NOMO-1 treated with dmso at 0.1 percent for 144 hours (cell line): Measurements from ENCODE around the gene ZNF385D.

Experiments
- DNase-seq: peaks from one replicate; lab custom pipeline; 2025; ENCODE audit not compliant: unreplicated experiment; lab: John Stamatoyannopoulos, UW

Gene ZNF385D

GRCh38 chr3:21750080-21750696, 822 bp downstream of the ZNF385D start:
- no peak for DNase-seq

DNA sequence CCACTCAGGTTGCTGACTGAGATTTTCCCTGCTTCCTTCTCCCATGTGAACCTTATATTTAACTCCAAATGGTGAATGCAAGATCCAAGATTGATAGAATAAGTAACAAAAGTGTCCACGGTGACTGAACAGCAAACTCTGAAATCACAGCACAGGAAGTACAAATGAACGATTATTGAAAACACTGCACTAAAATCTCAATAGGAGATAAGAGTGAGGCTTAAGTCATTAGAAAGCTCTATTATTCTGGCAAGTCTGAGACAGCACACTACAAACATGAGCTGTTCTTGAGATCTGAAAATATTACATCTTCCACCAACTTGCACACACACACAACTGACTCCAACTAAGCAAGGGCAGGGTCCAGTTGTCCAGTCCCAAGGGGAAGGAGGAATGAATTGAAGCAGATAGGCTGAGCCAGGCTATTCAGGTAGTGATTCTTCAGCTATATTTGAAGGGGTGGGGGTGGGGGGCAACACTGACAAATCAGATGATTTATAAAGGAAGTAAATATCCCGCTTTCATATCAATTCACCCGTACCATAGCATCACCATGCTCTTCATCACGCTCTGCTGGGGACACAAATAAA, 2.9 kb downstream of the ZNF385D start:
- DNase-seq, result no peak

DNA sequence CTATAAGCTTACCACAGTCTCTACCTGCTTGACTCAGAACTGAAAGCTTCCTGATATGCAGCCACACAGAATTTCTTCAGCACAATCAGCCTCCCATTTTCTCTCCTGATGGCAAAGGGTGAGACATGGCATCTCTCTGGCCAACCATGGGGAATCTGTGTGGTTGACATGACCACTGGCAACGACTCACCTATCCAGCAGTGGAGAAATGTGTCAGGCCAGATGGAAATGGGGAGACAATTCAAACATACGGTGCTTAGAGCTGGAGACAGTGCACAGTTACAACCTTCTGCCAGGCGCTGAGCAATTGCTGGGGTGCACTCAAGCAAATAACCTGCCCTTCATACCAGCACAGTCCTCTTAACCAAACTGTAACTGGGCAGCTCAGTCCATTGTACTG, 3.6 kb downstream of the ZNF385D start:
- no peak for DNase-seq

GRCh38 chr3:21745966-21746365, 5.0 kb downstream of the ZNF385D start:
- no peak for DNase-seq

- no peak for DNase-seq
Measured at GRCh38 chr3:21744793-21745192, 6.2 kb downstream of the ZNF385D start.

DNA sequence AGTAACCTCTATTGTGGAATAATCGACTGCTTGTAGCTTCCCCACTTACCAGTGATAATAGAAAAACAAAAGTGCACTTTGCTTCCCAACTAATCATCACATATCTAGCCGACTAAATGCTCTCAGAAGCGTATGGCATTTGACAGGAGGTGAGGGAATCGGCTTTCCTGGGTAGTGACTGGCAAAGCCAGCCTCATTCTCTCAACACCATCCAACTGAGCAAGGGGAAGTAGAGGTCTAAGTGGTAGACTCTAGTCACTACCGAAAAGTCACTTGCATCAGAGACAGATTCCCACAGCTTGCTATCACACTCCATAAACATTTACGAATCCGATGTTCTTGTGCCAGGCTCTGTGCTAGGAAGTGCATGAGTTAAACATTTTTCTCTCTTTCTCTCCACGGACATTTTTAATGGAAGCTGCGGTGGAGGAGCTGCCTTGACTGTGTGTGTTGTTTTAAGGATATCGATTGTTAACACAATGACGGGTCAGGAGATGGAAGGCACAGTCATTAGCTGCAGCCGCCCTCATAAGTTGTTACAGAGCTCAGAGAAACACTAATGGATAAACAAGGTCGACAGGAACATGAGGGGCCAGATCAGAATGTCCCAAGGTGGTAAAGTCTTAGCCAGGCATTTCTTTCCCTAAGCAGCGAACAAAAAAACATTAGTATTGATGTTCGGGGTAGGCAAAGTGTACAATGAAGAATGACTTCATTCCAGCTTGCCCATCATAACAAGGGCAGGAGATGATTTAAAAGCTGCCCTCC, 11.9 kb downstream of the ZNF385D start:
- no peak for DNase-seq

- no peak for DNase-seq
Measured at GRCh38 chr3:21738283-21738682, 12.7 kb downstream of the ZNF385D start.

DNA sequence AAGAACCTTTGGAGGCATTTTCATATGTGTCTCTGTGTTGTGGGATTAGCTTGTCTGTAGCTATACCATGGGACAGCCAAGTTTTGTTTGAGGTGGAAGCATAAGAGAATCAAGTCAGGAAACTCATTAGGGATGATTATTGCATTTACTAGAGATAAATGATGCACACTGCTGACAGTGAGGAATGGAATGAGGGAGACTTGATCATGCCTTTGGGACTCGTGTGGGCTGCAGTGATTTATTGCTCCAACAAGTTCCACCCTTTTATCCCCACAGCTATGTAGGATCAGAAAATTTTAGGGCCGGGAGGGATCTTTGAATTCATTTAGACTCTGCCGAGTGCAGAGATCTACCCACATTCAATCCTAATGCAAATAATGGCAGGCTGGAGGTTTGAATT, 16.3 kb downstream of the ZNF385D start:
- DNase-seq, result no peak

DNA sequence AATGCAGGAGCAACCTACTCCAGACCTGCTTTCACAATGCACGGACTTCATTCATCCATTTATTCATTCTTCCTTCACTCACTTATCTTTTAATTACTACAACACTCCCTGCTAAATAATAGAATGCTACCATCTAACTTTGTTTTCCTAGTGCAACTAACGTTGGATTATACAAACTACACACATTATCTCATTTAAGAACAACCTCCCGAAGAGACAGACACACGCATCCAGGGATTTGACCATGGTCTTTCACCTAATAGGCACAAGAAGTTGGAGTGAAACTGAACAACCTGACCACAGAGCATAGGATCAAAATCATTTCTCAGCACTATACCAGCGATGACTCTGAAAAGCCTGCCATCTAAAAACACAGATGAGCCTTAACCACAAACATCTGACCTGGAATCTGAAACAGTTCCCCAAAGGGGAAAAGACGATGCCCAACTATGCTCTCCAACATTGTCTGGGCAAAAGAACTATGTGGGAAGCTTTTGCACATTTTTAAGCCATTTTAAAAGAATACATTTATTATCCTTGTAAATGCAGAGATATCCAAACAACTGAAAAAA, 21.0 kb downstream of the ZNF385D start:
- no peak for DNase-seq

DNA sequence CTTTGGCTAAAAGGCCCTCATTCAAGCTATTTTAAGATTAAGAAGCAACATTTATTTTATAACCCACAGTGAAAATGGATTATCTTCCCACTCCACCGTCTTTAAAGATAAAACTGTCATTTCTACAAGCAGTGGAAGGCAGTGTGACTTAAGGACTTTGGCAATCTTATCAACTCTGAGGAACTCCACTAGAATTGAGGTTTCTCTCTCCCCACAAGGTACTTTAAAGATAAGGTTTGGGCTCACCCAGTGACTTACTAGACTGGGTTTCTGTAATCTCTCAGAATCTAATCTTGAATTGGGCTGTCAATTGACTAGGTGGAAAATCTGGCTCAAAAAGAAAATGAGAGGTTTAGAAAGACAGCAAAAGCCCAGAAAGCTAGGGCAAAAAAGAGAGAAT, 21.7 kb downstream of the ZNF385D start:
- DNase-seq, result no peak

DNA sequence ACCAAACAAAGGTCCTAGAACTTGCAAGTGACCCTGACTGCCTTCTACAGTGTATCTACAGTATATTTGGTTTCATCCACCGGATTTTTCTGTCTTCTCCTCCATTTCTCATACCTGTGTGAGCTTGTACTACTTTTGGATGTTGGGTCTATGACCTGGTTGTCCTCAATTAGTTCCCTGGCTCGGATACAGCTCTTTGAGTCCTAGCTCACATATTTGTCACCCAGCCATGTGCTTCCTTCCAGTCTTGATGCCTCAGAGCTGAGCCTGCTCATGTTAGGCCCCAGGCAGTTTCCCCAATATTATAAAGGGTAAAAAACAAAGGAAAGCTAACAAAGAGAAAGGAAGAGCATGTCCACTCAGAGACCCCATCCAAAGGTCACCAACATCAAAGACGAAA, 28.2 kb downstream of the ZNF385D start:
- DNase-seq, result no peak

GRCh38 chr3:21722301-21722700, 28.7 kb downstream of the ZNF385D start:
- DNase-seq, result no peak

DNA sequence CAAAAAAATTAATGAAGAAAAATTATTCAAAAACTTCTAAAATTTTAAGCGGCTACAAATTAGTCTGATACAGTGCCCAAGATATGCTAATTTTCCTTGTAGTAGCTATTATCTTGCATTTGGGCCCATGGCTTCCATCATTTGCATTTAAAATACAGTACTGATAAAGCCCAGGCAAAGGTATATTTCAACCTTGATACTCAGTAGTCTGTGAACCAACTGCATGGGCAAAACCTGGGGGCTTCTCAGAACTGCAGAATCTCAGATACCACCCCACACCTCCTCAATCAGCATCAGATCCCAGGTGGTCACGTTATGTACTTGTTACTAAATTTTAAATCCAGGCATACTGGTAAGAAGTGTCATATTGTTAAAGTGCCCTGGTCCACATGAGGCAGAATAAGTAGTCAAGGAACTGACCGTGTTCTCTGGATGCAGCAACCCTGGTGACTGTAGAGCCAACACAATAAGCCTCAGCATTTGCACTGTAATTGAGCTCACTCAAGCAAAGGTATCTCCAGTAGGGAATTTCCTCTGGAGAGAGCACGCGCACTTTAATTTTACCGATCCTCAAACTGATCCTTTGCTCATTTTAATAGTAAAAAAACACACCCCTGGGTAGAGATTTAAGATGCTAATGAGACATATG, 31.9 kb downstream of the ZNF385D start:
- DNase-seq, result no peak

DNA sequence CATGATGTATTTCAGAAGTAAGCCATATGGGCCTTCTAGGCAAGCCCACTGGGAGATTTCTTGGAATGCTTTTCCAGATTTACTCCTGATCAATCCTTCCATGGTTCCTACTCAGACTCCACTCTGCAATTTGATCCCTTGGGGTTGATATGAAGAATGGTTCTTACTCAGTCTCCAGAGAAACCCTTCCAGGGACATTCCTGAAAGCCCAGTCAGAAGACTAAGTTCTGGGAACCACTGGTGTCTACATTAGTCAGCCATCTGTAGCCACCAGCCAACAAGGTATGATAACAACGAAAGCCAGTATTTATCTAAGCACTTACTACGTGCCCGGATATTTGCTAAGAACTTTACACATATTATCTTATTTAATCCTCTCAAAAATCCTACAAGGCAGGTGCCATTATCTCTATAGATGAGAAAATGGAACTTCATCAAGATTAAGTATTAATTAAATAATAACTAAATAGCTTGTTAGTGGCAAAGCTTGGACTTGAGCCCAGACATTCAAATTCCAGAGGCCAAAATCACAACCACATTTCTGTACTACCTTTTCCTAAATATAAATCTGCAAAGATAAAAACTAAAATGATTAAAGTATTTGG, 32.7 kb downstream of the ZNF385D start:
- no peak for DNase-seq

- DNase-seq, result no peak
Measured at GRCh38 chr3:21715662-21716061, 35.3 kb downstream of the ZNF385D start.

DNA sequence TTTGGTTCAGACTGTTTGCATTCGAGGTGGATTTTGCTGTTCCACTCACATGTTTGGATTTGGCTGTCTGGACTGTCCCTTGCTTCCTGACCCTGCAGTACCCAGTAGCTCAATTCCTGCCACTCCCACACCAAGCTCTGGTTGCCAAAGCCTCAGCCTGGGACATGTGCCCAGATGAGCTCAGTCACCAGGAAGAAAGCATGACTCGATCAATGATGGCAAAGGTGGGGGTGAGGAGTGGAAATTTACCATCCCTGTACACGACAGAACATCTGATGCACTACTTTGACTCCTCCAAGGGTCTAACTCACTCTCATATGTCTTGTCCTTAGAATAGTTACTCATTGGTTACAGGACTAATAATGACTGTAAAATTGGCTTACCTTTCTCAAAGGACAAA, 45.2 kb downstream of the ZNF385D start:
- no peak for DNase-seq

DNA sequence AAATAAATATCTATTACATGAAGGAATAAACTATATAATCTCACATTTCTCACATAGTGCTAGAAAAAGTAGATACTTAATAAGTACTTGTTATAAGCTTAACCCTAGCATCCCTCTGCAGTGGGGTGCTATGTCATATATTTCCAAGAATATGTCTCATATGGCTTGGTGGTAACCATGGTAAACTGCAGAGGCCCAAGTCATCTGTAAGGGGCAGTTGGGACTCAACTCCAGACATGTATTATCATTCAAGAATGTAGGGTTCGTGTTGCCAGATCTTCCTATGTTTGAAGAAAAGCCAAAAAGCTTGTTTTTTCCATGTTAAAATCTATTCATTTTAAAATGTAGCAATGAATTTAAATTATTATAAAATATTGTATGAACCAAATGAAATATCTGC, 46.2 kb downstream of the ZNF385D start:
- DNase-seq, result no peak

DNA sequence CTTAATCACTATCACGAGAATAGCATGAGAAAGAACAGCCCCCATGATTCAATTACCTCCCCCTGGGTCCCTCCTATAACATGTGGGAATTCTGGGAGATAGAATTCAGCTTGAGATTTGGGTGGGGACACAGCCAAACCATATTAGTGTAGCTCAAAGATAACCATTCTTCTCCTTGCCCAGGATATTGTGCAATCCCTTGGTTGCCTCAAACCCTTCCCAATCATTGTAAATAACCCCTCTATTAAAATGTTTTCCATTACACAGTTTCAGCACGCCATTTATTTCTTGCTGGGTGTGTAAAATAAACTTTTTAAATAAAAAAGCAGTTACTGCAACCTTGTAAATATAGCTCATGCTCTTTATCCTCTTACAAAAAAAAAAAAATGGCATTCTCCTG, 47.7 kb downstream of the ZNF385D start:
- no peak for DNase-seq

GRCh38 chr3:21697707-21698106, 53.3 kb downstream of the ZNF385D start:
- DNase-seq, result no peak

GRCh38 chr3:21694506-21694905, 56.5 kb downstream of the ZNF385D start:
- no peak for DNase-seq

DNA sequence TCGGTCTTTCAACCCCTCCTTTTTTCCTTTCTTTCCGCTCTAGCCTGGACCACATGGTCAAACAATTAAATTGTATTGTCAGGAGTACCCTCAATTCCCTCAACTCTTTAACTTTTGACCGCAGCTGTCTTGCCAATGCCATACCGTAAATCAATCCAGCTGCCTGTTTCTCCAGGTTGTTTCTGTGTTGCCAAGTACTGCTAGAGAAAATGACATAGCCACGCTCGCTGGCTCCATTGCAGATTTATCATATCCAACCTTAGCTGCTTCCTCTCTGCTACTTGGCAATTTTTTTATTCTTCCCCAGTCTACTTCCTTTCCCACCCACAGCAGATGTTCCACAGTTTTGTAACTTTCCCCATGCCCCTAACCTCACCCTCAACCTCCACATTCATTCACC, 60.0 kb downstream of the ZNF385D start:
- DNase-seq, result no peak
